IPS-11a (cell line): ENCODE results near the gene TPMT.
"Not testable (repeated sequence)": the region's sequence is repeated elsewhere in the genome, so short reads cannot be mapped to it uniquely, and the experiment has no call there.

ENCODE experiments used
- H3K4me3 ChIP-seq: one replicate; pipeline ENCODE4 v1.5.1; 2013; ENCODE audit warnings: low read depth, low read length, control low read depth

Gene TPMT

GRCh38 chr6:18154507-18155149 is at the start of gene TPMT:
TSS of gene TPMT (minus strand) at chr6:18155077. CDS start at chr6:18149127, 5,950 bp downstream.
- peak within 1 kb of the TSS; percentile 91 for H3K4me3 ChIP-seq

DNA sequence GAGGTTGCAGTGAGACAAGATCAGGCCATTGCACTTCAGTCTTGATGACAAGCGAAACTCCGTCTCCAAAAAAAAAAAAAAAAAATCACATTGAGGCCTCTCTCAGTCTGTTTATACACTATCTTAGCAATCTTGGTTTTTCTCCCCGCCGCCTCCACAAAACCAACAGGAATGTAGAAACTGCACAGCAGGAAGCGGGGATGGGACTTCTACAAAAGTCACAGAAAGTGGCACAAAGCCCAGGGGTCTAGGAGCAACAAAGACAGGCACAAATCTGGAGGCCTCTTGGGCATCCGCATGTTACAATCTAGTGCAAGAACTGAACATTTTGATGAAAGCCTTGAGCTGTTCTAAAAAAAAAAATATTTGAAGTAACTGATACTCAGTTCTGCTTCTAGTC is 48.9 kb upstream of the TPMT start:
- H3K4me3 ChIP-seq = no peak overlapping the region

DNA sequence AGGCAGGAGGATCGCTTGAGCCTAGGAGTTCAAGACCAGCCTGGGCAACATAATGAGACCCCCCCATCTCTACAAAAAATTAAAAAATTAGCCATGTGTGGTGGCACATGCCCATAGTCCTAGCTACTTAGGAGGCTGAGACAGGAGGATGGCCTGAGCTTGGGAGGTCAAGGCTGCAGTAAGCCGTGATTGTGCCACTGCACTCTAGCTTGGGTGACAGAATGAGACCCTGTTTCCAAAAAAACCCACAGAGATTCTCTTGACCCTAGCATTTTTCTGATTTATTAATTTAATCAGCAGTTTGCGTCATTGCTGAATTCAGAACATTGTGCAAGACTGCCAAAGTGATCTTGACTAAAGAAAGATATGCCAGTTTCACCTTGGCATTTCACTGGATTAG is 37.1 kb upstream of the TPMT start:
- H3K4me3 ChIP-seq = no peak overlapping the region

DNA sequence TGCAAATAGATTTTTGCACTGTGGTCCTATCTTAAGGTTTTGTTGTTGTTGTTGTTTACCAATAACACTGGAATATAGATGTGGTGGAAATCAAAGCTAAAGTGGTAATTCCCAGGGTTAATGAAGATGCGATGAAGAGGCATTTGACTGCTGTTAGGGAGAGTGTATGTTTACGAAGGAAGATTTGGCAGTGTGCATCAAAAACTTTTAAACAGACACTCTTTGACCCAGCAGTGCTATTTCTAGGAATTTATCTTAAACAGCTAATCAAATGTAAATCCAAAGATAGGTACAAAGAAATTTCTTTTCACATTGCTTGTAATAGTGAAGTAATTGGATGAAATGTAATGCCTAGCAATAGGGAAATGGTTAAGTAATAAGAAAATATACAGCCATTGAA is 34.3 kb upstream of the TPMT start:
- no peak overlapping the region for H3K4me3 ChIP-seq

DNA sequence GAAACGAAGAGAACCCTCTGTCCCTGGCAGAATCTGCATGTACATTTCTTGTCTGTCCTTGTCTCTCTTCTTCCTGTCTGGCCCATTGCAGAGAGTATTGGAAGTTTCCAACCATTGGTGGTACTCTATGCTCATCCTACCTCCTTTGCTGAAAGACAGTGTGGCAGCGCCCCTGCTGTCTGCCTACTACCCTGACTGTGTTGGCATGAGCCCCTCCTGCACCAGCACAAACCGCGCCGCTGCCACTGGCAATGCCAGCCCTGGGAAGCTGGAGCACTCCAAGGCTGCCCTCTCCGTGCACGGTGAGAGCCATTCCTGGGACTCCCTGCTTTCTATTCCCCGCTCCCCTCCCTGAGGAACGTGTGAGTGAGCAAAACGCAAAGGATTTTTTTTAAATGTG is 32.8 kb upstream of the TPMT start:
- no peak overlapping the region for H3K4me3 ChIP-seq

- no peak overlapping the region for H3K4me3 ChIP-seq
These were observed 31.8 kb upstream of the TPMT start for GRCh38 chr6:18186540-18187250.

DNA sequence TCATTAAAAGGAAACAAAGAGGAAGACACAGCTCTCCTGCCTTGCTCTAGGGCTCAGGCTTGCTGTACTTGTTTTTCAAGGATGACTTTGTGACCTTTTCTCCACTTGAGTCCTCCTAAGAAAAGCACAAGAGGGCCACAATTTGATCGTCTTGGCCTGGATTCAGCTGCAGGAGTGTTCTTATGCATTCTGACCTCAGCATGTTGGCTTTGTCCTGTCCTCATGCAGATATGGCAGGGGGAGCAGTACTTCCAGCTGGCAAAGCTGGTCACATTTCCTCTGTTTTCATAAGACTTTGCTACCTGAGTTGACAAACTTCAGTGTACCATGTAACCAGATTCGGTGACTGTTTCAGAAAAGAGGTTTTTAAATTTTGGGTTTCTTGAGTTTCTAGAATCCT is 31.2 kb upstream of the TPMT start:
- H3K4me3 ChIP-seq = no peak overlapping the region

GRCh38 chr6:18185624-18186023 is 30.7 kb upstream of the TPMT start:
- H3K4me3 ChIP-seq = no peak overlapping the region

GRCh38 chr6:18183766-18184165 is 28.9 kb upstream of the TPMT start:
- no peak overlapping the region for H3K4me3 ChIP-seq

- H3K4me3 ChIP-seq = no peak overlapping the region
These were observed 27.7 kb upstream of the TPMT start for GRCh38 chr6:18182568-18182967.

GRCh38 chr6:18179770-18180356 is 25.0 kb upstream of the TPMT start:
- no peak overlapping the region for H3K4me3 ChIP-seq

GRCh38 chr6:18178960-18179615 is 24.2 kb upstream of the TPMT start:
- no peak overlapping the region for H3K4me3 ChIP-seq

GRCh38 chr6:18177286-18177965 is 22.5 kb upstream of the TPMT start:
- H3K4me3 ChIP-seq = no peak overlapping the region

GRCh38 chr6:18176198-18176597 is 21.3 kb upstream of the TPMT start:
- H3K4me3 ChIP-seq = not testable (repeated sequence)

DNA sequence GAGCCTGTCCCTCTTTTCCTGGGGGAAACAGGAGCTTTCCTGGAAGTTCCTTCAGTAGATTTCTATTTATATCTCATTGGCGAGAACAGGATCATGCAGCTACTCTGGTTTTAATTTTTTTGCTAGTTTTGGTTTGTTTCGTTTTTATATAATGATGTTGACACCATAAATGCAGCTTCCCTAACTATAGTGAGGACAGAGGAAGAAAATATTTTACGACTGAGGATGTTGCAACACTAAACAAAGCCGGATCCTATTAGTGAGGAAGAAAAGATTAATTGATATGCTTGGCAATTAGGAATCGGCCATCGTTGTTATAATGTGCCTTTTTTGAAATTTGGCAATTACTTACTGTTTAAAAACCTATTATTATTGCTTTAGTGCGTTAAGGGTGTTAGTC is 17.0 kb upstream of the TPMT start:
- no peak overlapping the region for H3K4me3 ChIP-seq

DNA sequence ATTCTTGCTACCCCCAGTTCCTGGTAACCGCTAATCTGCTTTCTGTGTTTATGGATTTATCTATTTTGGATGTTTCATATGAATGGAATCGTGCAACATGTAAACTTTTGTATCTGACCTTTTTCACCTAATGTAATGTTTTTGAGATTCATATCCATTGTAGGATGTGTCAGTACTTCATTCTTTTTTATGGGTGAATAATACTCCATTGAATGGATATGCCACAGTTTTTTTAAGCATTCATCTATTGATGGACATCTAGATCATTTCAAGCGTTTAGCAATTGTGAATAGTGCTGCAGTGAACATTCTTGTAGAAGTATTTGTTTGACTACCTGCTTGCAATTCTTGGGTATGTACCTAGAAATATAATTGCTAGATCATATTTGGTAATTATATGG is 13.4 kb upstream of the TPMT start:
- no peak overlapping the region for H3K4me3 ChIP-seq

GRCh38 chr6:18166312-18167036 is 11.6 kb upstream of the TPMT start:
- no peak overlapping the region for H3K4me3 ChIP-seq

- no peak overlapping the region for H3K4me3 ChIP-seq
These were observed 10.9 kb upstream of the TPMT start for GRCh38 chr6:18165751-18166150.

GRCh38 chr6:18162401-18162800 is 7.5 kb upstream of the TPMT start:
- H3K4me3 ChIP-seq = no peak overlapping the region

DNA sequence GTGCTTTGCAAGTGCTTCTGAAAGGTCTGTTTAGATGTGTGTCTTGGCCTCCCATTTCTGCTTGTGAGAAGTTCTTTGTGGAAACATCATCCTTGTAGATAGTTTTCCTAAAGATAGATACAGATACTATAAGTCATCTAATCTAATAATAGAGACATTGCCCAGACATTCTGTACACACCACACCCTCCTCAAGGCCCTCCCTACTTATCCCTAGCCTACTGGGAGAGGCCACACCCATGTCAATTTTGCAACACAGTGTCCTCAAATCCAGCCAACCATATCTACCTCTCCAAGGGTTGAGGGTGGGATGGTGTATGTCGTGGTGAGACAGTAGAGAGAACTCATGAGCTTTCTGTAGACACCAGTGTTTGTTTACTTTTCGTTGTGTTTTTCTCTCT is 6.6 kb upstream of the TPMT start:
- no peak overlapping the region for H3K4me3 ChIP-seq

- H3K4me3 ChIP-seq = no peak overlapping the region
These were observed 6.0 kb upstream of the TPMT start for GRCh38 chr6:18160911-18161310.
